Karpas-422 (cell line): ENCODE results near the gene RNF115. TPM values are rescaled to one million over a fixed set of nuclear protein-coding genes. Genes with fewer than 3 reads are reported as not detected.
"Not testable (repeated sequence)": the region's sequence is repeated elsewhere in the genome, so short reads cannot be mapped to it uniquely, and the experiment has no call there.

Source experiments
- DNase-seq: peaks from one replicate; pipeline ENCODE4 v3.0.0-alpha.2; 2015
- H2AFZ ChIP-seq: fragments of 200-600 bp; sonication (generic); 2 replicates; pipeline ENCODE4 v1.6.1; 2014; ENCODE audit warnings: antibody characterized with exemption, low read length, mixed read lengths
- H3K27ac ChIP-seq: fragments of 200-600 bp; sonication (generic); 2 replicates; pipeline ENCODE4 v1.5.1; 2014; ENCODE audit warnings: mild to moderate bottlenecking, low read length, moderate library complexity
- H3K27me3 ChIP-seq: fragments of 200-600 bp; sonication (generic); 2 replicates; pipeline ENCODE4 v1.6.1; 2014; ENCODE audit warnings: low read length, mixed read lengths
- H3K36me3 ChIP-seq: fragments of 200-600 bp; sonication (generic); 2 replicates; pipeline ENCODE4 v1.6.1; 2014; ENCODE audit warnings: low read length, mixed read lengths; ENCODE audit not compliant: insufficient read depth
- H3K4me1 ChIP-seq: fragments of 200-600 bp; sonication (generic); 2 replicates; pipeline ENCODE4 v1.6.1; 2014; ENCODE audit warnings: mild to moderate bottlenecking, low read length, mixed read lengths
- H3K4me2 ChIP-seq: fragments of 200-600 bp; sonication (generic); 2 replicates; pipeline ENCODE4 v1.6.1; 2014; ENCODE audit warnings: low read length, low read depth, mild to moderate bottlenecking; ENCODE audit not compliant: poor library complexity, severe bottlenecking
- H3K4me3 ChIP-seq: fragments of 200-600 bp; sonication (generic); 2 replicates; pipeline ENCODE4 v1.5.1; 2014; ENCODE audit warnings: mild to moderate bottlenecking, antibody characterized with exemption, low read length, mixed read lengths
- H3K79me2 ChIP-seq: fragments of 200-600 bp; sonication (generic); 2 replicates; pipeline ENCODE4 v1.6.1; 2014; ENCODE audit warnings: mild to moderate bottlenecking, low read length, mixed read lengths
- H3K9ac ChIP-seq: fragments of 200-600 bp; sonication (generic); 2 replicates; pipeline ENCODE4 v1.6.0; 2014; ENCODE audit warnings: low read length
- H3K9me2 ChIP-seq: fragments of 200-600 bp; sonication (generic), shearing (Covaris generic); replicated peaks from 2 replicates; pipeline ENCODE4 v1.6.0; 2014; ENCODE audit warnings: mild to moderate bottlenecking, low read length, moderate library complexity; ENCODE audit not compliant: insufficient read depth
- H3K9me3 ChIP-seq: fragments of 300-700, 200-600 bp; sonication (generic); 2 replicates; pipeline ENCODE4 v1.6.1; 2014; ENCODE audit warnings: low read length, mixed read lengths
- H4K20me1 ChIP-seq: fragments of 200-600 bp; sonication (generic); 2 replicates; pipeline ENCODE4 v1.6.1; 2014; ENCODE audit warnings: mild to moderate bottlenecking, antibody characterized with exemption, low read length, low read depth; ENCODE audit not compliant: insufficient read depth
- total RNA-seq: library from RNA; depleted of rRNA; stranded (reverse); fragments of >200 nt; shearing (Covaris generic); gene quantifications from 2 replicates; pipeline ENCODE4 v1.2.3, GENCODE V29; 2014; ENCODE audit warnings: low replicate concordance

RNF115 gene
- total RNA-seq, 1 experiment from 2014 or later = 21.8 TPM

DNA sequence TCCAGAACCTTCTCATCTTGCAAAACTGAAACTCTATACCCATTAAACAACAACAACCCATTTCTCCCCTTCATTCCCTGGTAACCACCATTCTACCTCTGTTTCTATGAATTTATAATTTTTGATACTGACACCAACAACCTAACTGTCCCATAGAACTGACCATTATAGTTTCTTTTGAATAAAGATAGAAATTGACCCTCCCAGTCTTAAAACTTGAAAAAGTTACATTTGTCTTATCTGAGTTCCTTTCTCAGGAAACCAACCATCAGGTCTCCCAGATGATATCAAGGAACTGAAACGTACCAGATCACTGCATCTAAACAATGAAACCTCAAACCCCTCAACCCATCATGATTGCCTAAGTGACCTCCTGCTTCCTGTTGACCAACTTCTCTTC lies 27.1 kb downstream of the RNF115 start:
- H3K9me2 ChIP-seq = no peaks in the 10 kb centered on the region
- H4K20me1 ChIP-seq = no peaks in the 10 kb centered on the region
- no peak overlapping the region for H3K27ac ChIP-seq
- H3K79me2 ChIP-seq = peaks cover 91% of the 10 kb centered on the region
- H3K4me2 ChIP-seq = no peak overlapping the region
- H2AFZ ChIP-seq = no peak overlapping the region
- DNase-seq = no peak
- H3K4me1 ChIP-seq = no peaks in the 10 kb centered on the region
- no peaks in the 10 kb centered on the region for H3K27me3 ChIP-seq
- H3K9me3 ChIP-seq = peaks cover 17% of the 10 kb centered on the region
- H3K36me3 ChIP-seq = 0 out of 2 replicates have a peak, but pooled peaks cover 11% of the 10 kb centered on the region
- H3K9ac ChIP-seq = no peak overlapping the region
- H3K4me3 ChIP-seq = no peak overlapping the region

DNA sequence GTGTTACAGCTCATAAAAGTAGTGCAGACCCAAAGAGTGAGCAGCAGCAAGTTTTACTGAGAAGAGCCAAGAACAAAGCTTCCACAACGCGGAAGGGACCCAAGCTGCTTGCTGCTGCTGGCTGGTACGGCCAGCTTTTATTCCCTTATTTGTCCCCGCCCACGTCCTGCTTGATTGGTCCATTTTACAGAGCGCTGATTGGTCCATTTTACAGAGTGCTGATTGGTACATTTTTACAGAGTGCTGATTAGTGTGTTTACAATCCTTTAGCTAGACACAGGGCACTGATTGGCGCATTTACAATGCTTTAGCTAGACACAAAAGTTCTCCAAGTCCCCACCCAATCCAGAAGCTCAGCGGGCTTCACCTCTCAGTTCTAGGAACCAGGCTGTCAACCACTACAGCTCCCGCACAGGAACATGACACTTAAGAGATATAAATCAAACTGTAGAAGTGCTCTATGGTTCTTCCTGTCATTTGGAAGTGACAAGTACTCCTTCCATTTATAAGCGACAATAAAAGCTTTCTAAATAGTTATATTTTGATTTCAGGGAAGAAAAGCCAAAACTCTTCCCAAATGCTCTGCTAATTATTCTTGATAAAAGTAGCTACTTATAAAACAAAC lies 28.5 kb downstream of the RNF115 start:
- DNase-seq = peak; percentile 41
- H3K9me2 ChIP-seq = no peaks in the 10 kb centered on the region
- H3K27ac ChIP-seq = no peak overlapping the region
- no peak overlapping the region for H3K4me3 ChIP-seq
- H3K9ac ChIP-seq = no peak overlapping the region
- H4K20me1 ChIP-seq = no peaks in the 10 kb centered on the region
- no peak overlapping the region for H3K4me2 ChIP-seq
- H2AFZ ChIP-seq = no peak overlapping the region
- no peaks in the 10 kb centered on the region for H3K27me3 ChIP-seq
- H3K4me1 ChIP-seq = no peaks in the 10 kb centered on the region
- H3K79me2 ChIP-seq = peaks cover 87% of the 10 kb centered on the region
- H3K9me3 ChIP-seq = peaks cover 17% of the 10 kb centered on the region
- 0 out of 2 replicates have a peak, but pooled peaks cover 11% of the 10 kb centered on the region for H3K36me3 ChIP-seq

DNA sequence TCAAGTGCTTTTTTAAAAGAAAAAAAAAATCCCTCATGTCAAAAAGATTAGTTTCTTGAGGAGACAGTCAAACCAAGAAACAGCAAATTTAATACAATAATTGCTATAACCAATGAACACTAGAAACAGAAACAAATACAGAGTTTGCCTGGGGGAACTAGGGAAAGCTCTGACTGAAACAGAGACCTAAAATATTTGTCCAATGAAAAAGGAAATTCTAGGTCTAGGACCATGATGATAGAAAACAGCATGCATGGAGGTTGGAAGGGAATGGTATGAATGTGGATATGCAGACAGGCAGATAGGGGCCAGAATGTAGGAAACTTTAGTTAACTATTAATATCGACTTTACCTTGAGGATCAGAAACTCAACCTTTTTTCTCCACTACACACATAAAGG lies 31.4 kb downstream of the RNF115 start:
- Histone ChIP-seq H3K36me3 (0 out of 2 replicates have a peak, but pooled peaks cover 5% of the 10 kb centered on the region), H3K9me2 (no peaks in the 10 kb centered on the region), H2AFZ (no peak overlapping the region), H3K9me3 (peaks cover 9% of the 10 kb centered on the region), H3K9ac (no peak overlapping the region), H3K27me3 (no peaks in the 10 kb centered on the region), H4K20me1 (no peaks in the 10 kb centered on the region), H3K4me2 (no peak overlapping the region), H3K4me3 (no peak overlapping the region), H3K79me2 (peaks cover 64% of the 10 kb centered on the region), H3K27ac (no peak overlapping the region), H3K4me1 (no peaks in the 10 kb centered on the region)
- no peak for DNase-seq

DNA sequence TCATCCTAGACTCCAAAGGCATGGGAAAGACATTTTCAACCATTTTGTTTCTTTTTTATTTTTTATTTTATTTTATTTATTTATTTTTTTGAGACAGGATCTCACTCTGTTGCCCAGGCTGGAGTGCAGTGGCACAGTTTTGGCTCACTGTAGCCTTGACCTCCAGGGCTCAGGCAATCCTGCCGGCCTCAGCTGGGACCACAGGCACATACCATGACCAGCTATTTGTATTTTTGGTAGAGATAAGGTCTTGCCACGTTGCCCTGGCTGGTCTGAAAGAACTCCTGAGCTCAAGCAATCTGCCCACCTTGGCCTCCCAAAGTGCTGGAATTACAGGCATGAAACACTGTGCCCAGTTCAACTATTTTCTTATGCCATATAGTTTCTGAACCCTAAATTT lies 32.0 kb downstream of the RNF115 start:
- not testable (repeated sequence) for H2AFZ ChIP-seq, H3K4me3 ChIP-seq

DNA sequence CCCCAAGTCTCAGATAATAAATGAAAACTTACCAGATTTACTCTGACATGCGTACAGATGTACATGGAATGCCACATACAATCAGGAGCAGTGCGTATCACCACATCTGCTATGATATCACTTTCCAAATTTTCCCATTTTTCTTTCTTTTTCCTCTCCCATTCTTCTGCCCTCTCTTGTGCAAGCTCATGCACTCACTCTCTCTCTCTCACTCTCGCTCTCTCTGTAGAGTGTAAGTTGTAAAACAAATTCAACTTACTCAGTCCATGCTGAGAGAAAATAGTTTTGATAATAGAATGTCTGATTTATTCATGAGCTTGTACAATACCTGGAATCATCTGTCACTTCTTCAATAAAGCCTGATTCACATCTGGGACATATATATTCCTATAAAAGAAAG lies 35.3 kb downstream of the RNF115 start:
- H2AFZ ChIP-seq = no peak overlapping the region

More for the DNA sequence above, 32.0 kb downstream of the RNF115 start:
- not testable (repeated sequence) for H3K9me2 ChIP-seq, DNase-seq, H3K9me3 ChIP-seq, H3K9ac ChIP-seq, H3K4me2 ChIP-seq, H3K36me3 ChIP-seq, H4K20me1 ChIP-seq, H3K27me3 ChIP-seq, H3K27ac ChIP-seq, H3K4me1 ChIP-seq
- H3K79me2 ChIP-seq = peaks cover 58% of the 10 kb centered on the region

DNA sequence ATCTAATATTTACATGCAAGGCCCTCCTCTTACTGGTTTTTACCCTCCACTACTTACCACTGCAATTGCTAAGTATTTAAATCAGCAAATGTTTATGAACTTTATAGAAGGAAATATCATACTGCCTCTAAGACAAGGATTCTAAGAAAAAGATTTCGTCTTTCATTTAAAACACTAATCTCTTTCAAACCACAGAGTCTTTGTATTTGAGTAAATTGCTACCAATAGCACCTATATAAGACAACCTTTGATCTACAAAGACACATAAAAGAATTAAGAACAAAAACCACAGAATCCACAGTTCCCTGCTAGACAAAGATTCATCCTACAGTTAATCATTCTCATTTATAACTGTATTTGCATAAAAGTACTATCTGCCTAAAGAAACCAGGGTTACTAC lies 37.6 kb downstream of the RNF115 start:
- no peaks in the 10 kb centered on the region for H3K9me3 ChIP-seq
- H2AFZ ChIP-seq = no peak overlapping the region
- peaks cover 52% of the 10 kb centered on the region for H3K79me2 ChIP-seq
- no peaks in the 10 kb centered on the region for H4K20me1 ChIP-seq
- H3K27me3 ChIP-seq = no peaks in the 10 kb centered on the region
- peaks cover 12% of the 10 kb centered on the region for H3K4me1 ChIP-seq
- DNase-seq = no peak
- H3K9ac ChIP-seq = no peak overlapping the region
- H3K27ac ChIP-seq = peak overlapping the region; percentile 37; the same call in 1 of the 2 replicates
- H3K4me2 ChIP-seq = peak overlapping the region; percentile 13
- H3K36me3 ChIP-seq = peaks cover 8% of the 10 kb centered on the region; the same call in 1 of the 2 replicates
- no peaks in the 10 kb centered on the region for H3K9me2 ChIP-seq
- H3K4me3 ChIP-seq = no peak overlapping the region

More for the DNA sequence above, 35.3 kb downstream of the RNF115 start:
- H4K20me1 ChIP-seq = no peaks in the 10 kb centered on the region
- no peak overlapping the region for H3K4me3 ChIP-seq
- DNase-seq = no peak
- no peaks in the 10 kb centered on the region for H3K9me3 ChIP-seq
- no peaks in the 10 kb centered on the region for H3K9me2 ChIP-seq
- H3K4me1 ChIP-seq = peaks cover 12% of the 10 kb centered on the region
- H3K4me2 ChIP-seq = no peak overlapping the region
- H3K27ac ChIP-seq = no peak overlapping the region
- no peak overlapping the region for H3K9ac ChIP-seq
- no peaks in the 10 kb centered on the region for H3K27me3 ChIP-seq
- H3K36me3 ChIP-seq = peaks cover 5% of the 10 kb centered on the region; the same call in 1 of the 2 replicates
- peaks cover 60% of the 10 kb centered on the region for H3K79me2 ChIP-seq

DNA sequence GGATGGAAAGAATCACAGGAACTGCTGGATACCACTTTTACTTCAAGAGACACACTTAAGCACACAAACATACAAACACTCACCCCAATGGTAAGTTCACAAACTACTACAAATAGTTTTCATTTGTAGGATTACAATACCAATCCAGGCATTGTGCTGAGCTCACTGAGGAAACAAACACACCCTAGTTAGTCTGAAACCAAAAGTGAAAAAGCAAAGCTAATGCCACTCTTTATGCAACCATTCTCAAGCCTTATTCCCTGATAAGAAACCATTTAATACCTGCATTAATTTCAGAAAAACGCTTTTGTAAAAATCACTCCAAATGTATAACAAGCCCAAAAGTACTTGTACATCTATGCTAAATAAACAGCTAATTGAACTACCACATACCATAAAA lies 38.3 kb downstream of the RNF115 start:
- Histone ChIP-seq H3K9ac (no peak overlapping the region), H3K9me3 (no peaks in the 10 kb centered on the region), H3K36me3 (peaks cover 8% of the 10 kb centered on the region; the same call in 1 of the 2 replicates), H3K79me2 (peaks cover 52% of the 10 kb centered on the region), H3K9me2 (no peaks in the 10 kb centered on the region), H3K27me3 (no peaks in the 10 kb centered on the region), H3K4me1 (peaks cover 12% of the 10 kb centered on the region), H4K20me1 (no peaks in the 10 kb centered on the region), H3K4me3 (no peak overlapping the region), H3K4me2 (no peak overlapping the region), H3K27ac (no peak overlapping the region), H2AFZ (no peak overlapping the region)
- DNase-seq = no peak

DNA sequence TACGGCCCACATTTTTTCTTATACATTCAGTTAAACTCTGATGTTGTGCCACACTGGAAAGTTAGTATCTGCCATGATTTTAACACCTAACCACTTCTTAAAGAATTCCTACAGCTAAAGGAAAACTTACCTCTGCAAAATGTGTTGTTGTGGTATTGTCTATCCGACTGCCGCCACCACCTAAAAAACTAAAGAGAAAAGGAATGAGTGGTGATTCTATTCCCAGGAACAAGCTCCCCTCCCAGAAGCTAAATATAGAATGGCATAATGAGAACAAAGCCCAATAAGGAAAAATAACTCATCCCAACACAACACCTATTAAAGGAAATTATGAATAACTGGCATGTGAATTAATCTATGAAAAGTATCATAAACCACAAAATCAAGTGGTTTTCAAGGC lies 39.5 kb downstream of the RNF115 start:
- peaks cover 12% of the 10 kb centered on the region for H3K4me1 ChIP-seq
- H3K27me3 ChIP-seq = no peaks in the 10 kb centered on the region
- no peaks in the 10 kb centered on the region for H3K9me2 ChIP-seq
- no peak overlapping the region for H3K9ac ChIP-seq
- H3K9me3 ChIP-seq = no peaks in the 10 kb centered on the region
- peaks cover 8% of the 10 kb centered on the region; the same call in 1 of the 2 replicates for H3K36me3 ChIP-seq
- no peak for DNase-seq
- H3K79me2 ChIP-seq = peaks cover 51% of the 10 kb centered on the region
- no peak overlapping the region for H3K27ac ChIP-seq
- no peak overlapping the region for H2AFZ ChIP-seq
- H3K4me2 ChIP-seq = no peak overlapping the region
- no peak overlapping the region for H3K4me3 ChIP-seq
- H4K20me1 ChIP-seq = no peaks in the 10 kb centered on the region
